Uterus (tissue), 2 donors: Measurements from ENCODE around the gene QRSL1.

Source experiments
- CTCF ChIP-seq, 4 experiments: fragments of 200-600 bp in 2 of 4; fragments of 450-650 bp in 2 of 4; sonication (generic) in 2 of 4; IDR thresholded peaks; one replicate each; pipeline ENCODE4 v1.5.1; 2016 to 2019; ENCODE audit warnings: antibody characterized with exemption in 4 of 4, mild to moderate bottlenecking in 2 of 4, moderate library complexity in 1 of 4
- POLR2A ChIP-seq, 2 donors: fragments of 450-650 bp; IDR thresholded peaks; one replicate each; pipeline ENCODE4 v1.6.1; 2016; ENCODE audit warnings: antibody characterized with exemption in 2 of 2, mild to moderate bottlenecking in 1 of 2, moderate library complexity in 1 of 2

DNA sequence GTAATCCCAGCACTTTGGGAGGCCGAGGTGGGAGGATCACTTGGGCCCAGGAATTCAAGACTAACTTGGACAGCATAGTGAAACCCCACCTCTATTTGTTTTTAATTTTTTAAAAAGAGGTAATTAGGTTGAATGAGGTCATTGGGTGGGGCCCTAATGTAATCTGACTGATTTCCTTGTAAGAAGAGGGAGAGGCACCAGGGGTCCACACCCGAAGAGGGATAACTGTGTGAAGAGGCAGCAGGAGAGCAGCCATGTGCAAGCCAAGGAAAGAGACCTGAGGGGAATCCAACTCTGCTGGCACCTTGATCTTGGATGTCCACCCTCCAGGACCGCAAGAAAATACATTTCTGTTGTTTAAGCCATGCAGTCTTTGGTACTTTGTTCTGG lies 63.4 kb downstream of the QRSL1 start:
- TF ChIP-seq CTCF (IDR thresholded peaks at IDR 0.05): no peak
- TF ChIP-seq POLR2A (IDR thresholded peaks at IDR 0.05): no peak
